NCI-H2171 (cell line): ENCODE results near the gene VILL.
"Not testable (repeated sequence)": the region's sequence is repeated elsewhere in the genome, so short reads cannot be mapped to it uniquely, and the experiment has no call there.

Experiments used
- DNase-seq: peaks from one replicate; lab custom pipeline; 2025; lab: John Stamatoyannopoulos, UW

The VILL gene

GRCh38 chr3:38017445-38018295, 27.1 kb downstream of the VILL start:
- DNase-seq, result no peak

GRCh38 chr3:38018296-38019266, 28.0 kb downstream of the VILL start:
- DNase-seq, result no peak

- no peak for DNase-seq
Observed at GRCh38 chr3:38019658-38020341, 29.2 kb downstream of the VILL start.

GRCh38 chr3:38020342-38020726, 29.7 kb downstream of the VILL start:
- no peak for DNase-seq

DNA sequence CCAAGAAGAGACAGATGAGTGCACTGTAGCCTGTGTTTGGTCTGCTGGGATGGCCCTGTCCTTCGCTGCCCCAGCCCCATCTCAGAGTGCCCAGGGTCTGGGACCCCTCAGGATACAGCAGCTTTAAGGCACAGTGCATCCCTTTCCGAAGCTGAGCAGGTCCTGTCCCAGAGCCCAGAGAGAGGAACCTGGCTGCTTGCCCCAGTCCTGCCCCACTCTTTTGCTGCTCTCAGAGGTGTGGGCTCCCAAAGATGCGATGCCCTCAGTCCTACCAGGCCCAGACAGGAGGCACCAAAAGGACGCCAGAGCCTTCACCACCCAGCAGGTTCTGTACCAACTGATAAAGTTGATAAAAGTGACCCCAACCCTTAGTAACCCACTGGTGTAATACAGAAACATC, 30.6 kb downstream of the VILL start:
- DNase-seq, result no peak

DNA sequence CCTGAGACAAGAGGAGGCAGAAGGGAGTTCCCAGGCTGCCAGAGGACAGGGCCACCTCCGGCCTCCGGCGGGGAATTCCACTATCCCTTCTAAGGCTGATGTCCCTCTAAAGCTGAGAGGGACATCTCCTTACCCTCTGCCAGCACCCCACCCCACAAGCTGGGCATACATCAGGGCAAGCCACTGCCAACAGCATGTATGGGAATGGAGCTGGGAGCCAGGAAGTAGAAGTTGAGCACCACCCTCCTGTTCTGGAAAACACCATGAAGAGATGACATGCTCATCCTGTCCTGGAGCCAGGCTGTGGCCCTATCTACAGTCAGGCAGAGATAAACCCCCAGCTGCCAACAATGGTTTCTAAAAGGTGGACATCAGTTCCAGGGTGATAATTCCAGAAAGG, 31.7 kb downstream of the VILL start:
- no peak for DNase-seq

DNA sequence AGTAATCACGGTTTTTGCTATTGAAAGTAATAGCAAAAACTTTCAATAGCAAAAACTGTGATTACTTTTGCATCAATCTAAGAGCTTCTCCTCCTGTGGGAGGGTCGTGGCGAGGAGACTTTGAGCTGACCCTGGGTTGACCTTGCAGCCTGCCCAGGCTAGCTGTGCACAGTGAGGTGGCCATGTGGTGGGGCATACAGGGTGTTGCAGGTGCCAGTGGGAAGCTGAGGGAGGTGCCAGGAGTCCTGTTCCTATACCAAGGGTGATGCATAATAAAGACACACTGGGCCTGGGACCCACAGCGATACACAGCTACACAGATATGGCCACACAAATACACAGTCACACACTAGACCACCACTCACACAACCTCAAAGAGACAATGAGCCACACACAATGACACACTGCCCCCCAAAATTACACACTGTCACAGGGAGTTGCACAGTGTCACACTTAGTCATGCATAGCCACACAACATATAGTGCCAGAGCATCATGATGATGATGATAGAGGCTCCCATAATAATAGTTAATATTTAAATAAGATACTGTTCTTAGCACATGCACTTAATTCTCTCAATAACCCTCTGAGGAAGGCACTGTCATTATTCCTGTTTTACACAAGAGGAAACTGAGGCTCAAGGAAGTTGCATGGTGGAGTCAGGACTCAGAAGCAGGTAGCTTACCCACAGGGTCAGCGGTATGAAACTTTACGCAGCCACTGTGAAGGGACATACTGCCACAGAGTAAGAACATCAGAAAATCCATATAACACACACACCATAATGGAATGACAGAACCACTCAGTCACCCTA, 32.5 kb downstream of the VILL start:
- no peak for DNase-seq

GRCh38 chr3:38026856-38027255, 36.3 kb downstream of the VILL start:
- DNase-seq, result no peak

DNA sequence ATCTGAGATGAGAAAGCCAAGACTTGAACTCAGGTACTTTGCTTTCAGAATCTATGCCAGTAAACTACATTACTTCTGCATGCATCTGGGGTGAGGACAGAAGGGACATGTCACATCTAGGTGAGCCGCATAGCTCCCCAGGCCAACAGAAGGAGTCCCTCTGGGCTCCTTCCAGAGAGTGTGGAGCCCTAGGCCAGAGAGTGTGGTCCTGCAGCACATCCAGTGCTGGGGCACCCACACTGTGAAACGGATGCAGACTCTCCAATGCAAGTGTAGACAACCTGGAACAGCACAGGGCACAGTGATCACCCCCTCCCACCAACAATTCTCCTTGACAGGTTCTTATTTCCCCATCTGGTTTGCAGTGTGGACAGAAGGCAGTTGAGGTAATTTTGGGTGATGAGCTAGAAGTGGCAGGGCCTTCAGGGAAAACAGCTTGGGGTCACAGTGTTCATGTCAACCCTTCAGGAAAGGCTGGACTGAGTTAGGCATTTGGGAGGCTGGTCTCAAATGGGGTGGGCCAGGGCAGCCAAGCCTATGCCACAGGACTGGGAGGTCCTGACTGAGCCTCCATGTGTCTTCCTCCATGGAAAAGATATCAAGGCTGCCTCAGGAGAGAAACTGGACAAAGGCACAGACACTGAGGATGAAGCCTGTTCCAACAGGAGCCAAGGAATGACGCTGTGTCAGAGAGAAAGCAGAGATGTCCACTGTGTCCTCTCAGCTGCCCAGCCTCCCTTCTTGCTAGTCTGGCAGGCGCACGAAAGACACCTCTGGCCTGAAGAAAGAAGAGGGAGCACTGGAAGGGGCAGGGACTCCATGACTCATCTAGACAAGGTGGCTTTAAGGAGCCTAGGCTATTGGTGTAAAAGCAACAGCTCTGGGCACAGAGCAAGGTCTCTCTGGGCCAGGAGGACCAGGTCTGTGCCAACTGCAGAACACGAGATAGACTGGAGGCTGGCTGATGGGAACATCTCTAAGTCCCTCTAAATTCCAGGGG, 37.2 kb downstream of the VILL start:
- DNase-seq, result no peak

GRCh38 chr3:38028621-38029361, 38.2 kb downstream of the VILL start:
- no peak for DNase-seq

DNA sequence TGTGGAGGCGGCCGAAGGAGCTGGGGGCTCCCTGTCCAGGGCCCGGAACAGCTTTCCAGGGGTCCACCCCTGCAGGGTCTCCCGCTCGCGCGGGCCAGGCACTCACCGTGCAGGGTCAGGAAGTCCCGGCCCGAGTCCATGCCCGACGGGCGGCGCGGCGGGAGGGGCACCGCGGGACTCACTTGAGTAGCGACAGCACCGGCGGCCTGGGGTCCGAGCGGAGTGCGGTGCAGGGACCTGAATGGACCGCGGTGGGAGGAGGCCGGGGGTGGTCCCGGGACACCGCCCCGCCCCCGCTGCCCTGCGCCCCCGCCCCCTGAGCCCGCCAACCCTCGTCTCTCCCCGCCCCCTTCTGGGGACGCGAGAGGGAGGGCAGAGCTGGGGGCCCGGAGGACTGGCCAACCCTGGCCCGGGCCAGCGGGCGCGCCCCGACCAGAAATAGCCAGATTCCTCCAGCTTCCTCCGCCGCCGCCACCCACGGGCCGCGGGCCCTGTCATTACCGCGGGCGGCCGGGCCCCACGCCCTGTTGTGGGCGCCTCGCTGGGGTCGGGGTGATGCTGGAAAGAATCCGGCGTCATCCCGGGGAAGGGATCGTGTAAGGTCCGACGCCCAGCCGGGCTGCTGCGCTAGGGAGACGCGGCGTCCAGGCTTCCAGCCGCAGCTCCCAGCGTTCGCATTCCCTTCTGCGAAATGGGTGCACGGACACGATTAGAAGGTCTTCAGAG, 39.0 kb downstream of the VILL start, which contains the start of gene PLCD1:
PLCD1 (minus strand) TSS at position 243 of the 726 bp plus-strand sequence; CDS start at position 140, 103 bp downstream.
- DNase-seq, result no peak

DNA sequence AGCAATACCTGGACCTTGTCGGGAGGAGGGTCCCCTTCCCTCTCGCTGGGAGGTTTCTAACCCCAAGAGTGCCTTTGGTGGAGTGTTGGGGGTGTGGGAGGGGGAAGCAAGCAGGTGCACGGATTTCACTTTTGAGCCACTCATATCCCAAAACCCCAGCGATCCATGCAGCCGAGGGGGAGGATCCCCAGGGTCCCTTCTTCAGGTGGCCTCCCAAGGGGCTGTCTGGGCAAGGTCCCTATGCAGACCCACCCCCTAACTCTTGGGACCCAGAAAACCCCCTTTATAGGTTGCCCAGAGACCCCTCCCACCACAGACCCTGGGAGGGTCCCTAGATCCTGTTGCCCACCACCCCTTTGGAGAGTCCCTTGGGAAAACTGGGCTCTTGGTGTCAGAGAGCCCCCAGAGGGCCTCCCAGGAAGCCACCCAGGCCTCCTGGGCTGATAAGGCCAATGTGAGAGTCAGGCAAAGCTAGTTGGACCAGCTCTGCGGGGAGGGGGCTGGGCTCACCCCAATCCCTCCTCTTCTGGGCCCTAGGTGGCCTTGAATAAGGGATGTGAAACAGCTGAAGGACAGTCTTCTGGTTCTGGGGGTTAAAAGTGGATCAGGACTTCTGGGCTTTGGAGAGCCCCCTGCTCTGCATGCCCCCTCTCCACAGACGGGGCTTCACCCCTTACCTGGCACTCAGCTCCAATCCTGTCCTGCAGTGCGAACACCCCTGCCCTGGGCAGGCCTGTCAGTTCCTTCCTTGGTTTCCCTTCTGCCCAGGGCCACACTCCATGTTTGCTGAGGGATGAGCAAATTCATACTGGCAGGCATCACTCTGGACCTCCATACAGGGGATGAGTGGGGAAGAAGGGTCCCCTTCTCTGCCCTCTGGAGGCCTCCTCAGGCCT, 39.8 kb downstream of the VILL start:
- DNase-seq, result no peak

GRCh38 chr3:38031022-38031994, 40.7 kb downstream of the VILL start:
- no peak for DNase-seq

- no peak for DNase-seq
Observed at GRCh38 chr3:38032328-38032865, 41.8 kb downstream of the VILL start.

GRCh38 chr3:38033586-38033985, 43.0 kb downstream of the VILL start:
- not testable (repeated sequence) for DNase-seq

- not testable (repeated sequence) for DNase-seq
Observed at GRCh38 chr3:38034335-38034734, 43.7 kb downstream of the VILL start.
